ENCODE data around the gene ERCC3.

The ERCC3 gene

GRCh38 chr2:127293748-127294562 is at the start of gene ERCC3:
Gene ERCC3 (minus strand): TSS chr2:127294144. CDS start chr2:127294081, 63 bp downstream.
- in situ Hi-C loops (cut with HindIII; ENCODE audit: low sequenced_read_pairs): no loop called here

GRCh38 chr2:127343277-127343676 is 49.3 kb upstream of the ERCC3 start:
- in situ Hi-C loops (cut with HindIII; ENCODE audit: low sequenced_read_pairs): no loop called here

GRCh38 chr2:127342101-127342500 is 48.2 kb upstream of the ERCC3 start:
- in situ Hi-C loops (cut with HindIII; ENCODE audit: low sequenced_read_pairs): no loop called here

- in situ Hi-C loops (cut with HindIII; ENCODE audit: low sequenced_read_pairs): no loop called here
Observed at GRCh38 chr2:127332335-127332734, 38.4 kb upstream of the ERCC3 start.

GRCh38 chr2:127330753-127331152 is 36.8 kb upstream of the ERCC3 start:
- in situ Hi-C loops (cut with HindIII; ENCODE audit: low sequenced_read_pairs): no loop called here

- in situ Hi-C loops (cut with HindIII; ENCODE audit: low sequenced_read_pairs): no loop called here
Observed at GRCh38 chr2:127326289-127326945, 32.5 kb upstream of the ERCC3 start.

GRCh38 chr2:127324635-127325034 is 30.7 kb upstream of the ERCC3 start:
- in situ Hi-C loops (cut with HindIII; ENCODE audit: low sequenced_read_pairs): no loop called here

GRCh38 chr2:127321303-127321702 is 27.4 kb upstream of the ERCC3 start:
- in situ Hi-C loops (cut with HindIII; ENCODE audit: low sequenced_read_pairs): no loop called here

GRCh38 chr2:127320586-127321275 is 26.8 kb upstream of the ERCC3 start:
- in situ Hi-C loops (cut with HindIII; ENCODE audit: low sequenced_read_pairs): no loop called here

GRCh38 chr2:127320067-127320466 is 26.1 kb upstream of the ERCC3 start:
- in situ Hi-C loops (cut with HindIII; ENCODE audit: low sequenced_read_pairs): no loop called here

- in situ Hi-C loops (cut with HindIII; ENCODE audit: low sequenced_read_pairs): no loop called here
Observed at GRCh38 chr2:127314193-127314988, 20.4 kb upstream of the ERCC3 start.

GRCh38 chr2:127313406-127313805 is 19.5 kb upstream of the ERCC3 start:
- in situ Hi-C loops (cut with HindIII; ENCODE audit: low sequenced_read_pairs): no loop called here

GRCh38 chr2:127310980-127311379 is 17.0 kb upstream of the ERCC3 start:
- in situ Hi-C loops (cut with HindIII; ENCODE audit: low sequenced_read_pairs): no loop called here

GRCh38 chr2:127309468-127309867 is 15.5 kb upstream of the ERCC3 start:
- in situ Hi-C loops (cut with HindIII; ENCODE audit: low sequenced_read_pairs): no loop called here

GRCh38 chr2:127308586-127309138 is 14.7 kb upstream of the ERCC3 start:
- in situ Hi-C loops (cut with HindIII; ENCODE audit: low sequenced_read_pairs): no loop called here

GRCh38 chr2:127305990-127306585 is 12.1 kb upstream of the ERCC3 start:
- in situ Hi-C loops (cut with HindIII; ENCODE audit: low sequenced_read_pairs): no loop called here

- in situ Hi-C loops (cut with HindIII; ENCODE audit: low sequenced_read_pairs): loop anchor here (5.0 kb wide), 2 partner anchors 35 to 150 kb away; no protein-coding TSS in a partner anchor
Observed at GRCh38 chr2:127302168-127302567, 8.2 kb upstream of the ERCC3 start.

GRCh38 chr2:127293386-127293747 is 577 bp downstream of the ERCC3 start:
- in situ Hi-C loops (cut with HindIII; ENCODE audit: low sequenced_read_pairs): no loop called here

GRCh38 chr2:127288274-127288673 is 5.7 kb downstream of the ERCC3 start:
- in situ Hi-C loops (cut with HindIII; ENCODE audit: low sequenced_read_pairs): loop anchor here (5.0 to 10.0 kb wide), 2 partner anchors 67 to 89 kb away; no protein-coding TSS in a partner anchor

GRCh38 chr2:127283275-127283674 is 10.7 kb downstream of the ERCC3 start:
- in situ Hi-C loops (cut with HindIII; ENCODE audit: low sequenced_read_pairs): loop anchor here (5.0 to 10.0 kb wide), 2 partner anchors 51 to 72 kb away; no protein-coding TSS in a partner anchor

Data from endothelial cell of hepatic sinusoid (primary cell).